GM18858 (cell line): ENCODE results near the gene ZNF606.
A peak's percentile ranks its signal among the peaks of the same experiment; 100 is the strongest.

Source experiments
- ATAC-seq: cut with Tn5 transposase; IDR thresholded peaks from one replicate; pipeline ENCODE4 v1.9.1; 2021; ENCODE audit not compliant: unreplicated experiment

ZNF606 gene

GRCh38 chr19:58002384-58003173, at the start of gene ZNF606:
TSS of gene ZNF606 (minus strand) at chr19:58002820. CDS start at chr19:58001319, 1,501 bp downstream.
- ATAC-seq, result peak; percentile 81

- ATAC-seq, result no peak
Measured at GRCh38 chr19:58052256-58052655, 49.6 kb upstream of the ZNF606 start.

GRCh38 chr19:58047672-58048071, 45.1 kb upstream of the ZNF606 start:
- no peak for ATAC-seq

- ATAC-seq, result no peak
Measured at GRCh38 chr19:58046856-58047255, 44.2 kb upstream of the ZNF606 start.

- ATAC-seq, result no peak
Measured at GRCh38 chr19:58045411-58046050, 42.9 kb upstream of the ZNF606 start.

- ATAC-seq, result no peak
Measured at GRCh38 chr19:58044886-58045285, 42.3 kb upstream of the ZNF606 start.

GRCh38 chr19:58044391-58044790, 41.8 kb upstream of the ZNF606 start:
- no peak for ATAC-seq

- ATAC-seq, result no peak
Measured at GRCh38 chr19:58042495-58043340, 40.1 kb upstream of the ZNF606 start.

- ATAC-seq, result no peak
Measured at GRCh38 chr19:58040751-58041525, 38.3 kb upstream of the ZNF606 start.

GRCh38 chr19:58038688-58039204, 36.1 kb upstream of the ZNF606 start:
- no peak for ATAC-seq

GRCh38 chr19:58037927-58038687, 35.5 kb upstream of the ZNF606 start:
- ATAC-seq, result no peak

GRCh38 chr19:58035863-58036262, 33.2 kb upstream of the ZNF606 start:
- ATAC-seq, result no peak

GRCh38 chr19:58034477-58034793, 31.8 kb upstream of the ZNF606 start:
- ATAC-seq, result no peak

GRCh38 chr19:58033741-58034476, 31.3 kb upstream of the ZNF606 start, which contains the start of gene ZSCAN1:
TSS of gene ZSCAN1 (plus strand) at chr19:58034025. CDS start at chr19:58037837, 3,812 bp downstream.
- ATAC-seq, result no peak

- no peak for ATAC-seq
Measured at GRCh38 chr19:58024661-58025060, 22.0 kb upstream of the ZNF606 start.

- ATAC-seq, result no peak
Measured at GRCh38 chr19:58022283-58022660, 19.7 kb upstream of the ZNF606 start.

GRCh38 chr19:58021541-58022282, 19.1 kb upstream of the ZNF606 start:
- ATAC-seq, result no peak

- no peak for ATAC-seq
Measured at GRCh38 chr19:58020129-58020528, 17.5 kb upstream of the ZNF606 start.

- ATAC-seq, result no peak
Measured at GRCh38 chr19:58014141-58014540, 11.5 kb upstream of the ZNF606 start.
